ENCODE measurements around the gene PHLDB2. TPM values are rescaled to one million over a fixed set of nuclear protein-coding genes. Genes with fewer than 3 reads are reported as not detected.

Gene PHLDB2
- total RNA-seq, 1 donor from 2014 or later = 54.3 TPM

DNA sequence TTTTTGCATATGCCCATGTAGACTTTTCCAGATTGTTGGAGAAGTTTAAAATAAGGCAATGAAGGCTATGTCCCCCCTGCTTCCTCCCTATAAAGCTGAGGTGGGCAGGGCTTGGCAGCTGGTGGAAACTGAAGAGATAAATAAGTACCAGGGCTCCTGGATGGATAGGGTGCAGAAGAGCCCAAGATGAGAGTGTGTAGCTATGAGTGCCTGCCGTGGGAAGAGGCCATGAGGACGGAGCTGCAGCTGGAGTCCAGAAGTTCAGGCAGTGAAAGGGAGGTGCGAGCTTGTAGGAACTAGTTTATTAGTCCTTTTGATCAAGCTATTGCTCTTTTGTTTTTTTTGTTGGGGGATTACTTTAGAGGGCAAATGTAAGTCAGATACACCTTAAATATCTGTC lies 52.4 kb downstream of the PHLDB2 start:
- Histone ChIP-seq H3K9ac (ENCODE audit: low read depth in 1 of 3, low read length in 3 of 3) (no peak overlapping the region), H3K36me3 (ENCODE audit: control insufficient read depth in 3 of 3, insufficient read depth in 3 of 3, low read length in 3 of 3) (no peaks in the 10 kb centered on the region), H3K4me3 (ENCODE audit: low read length in 3 of 3) (no peak overlapping the region), H3K27ac (ENCODE audit: low read depth, low read length) (no peak overlapping the region), H3K4me1 (ENCODE audit: control insufficient read depth in 3 of 3, insufficient read depth in 3 of 3, low read length in 3 of 3) (peaks cover 5 to 6% (median 6%) of the 10 kb centered on the region in 3 donors), H3K9me3 (ENCODE audit: control insufficient read depth in 3 of 3, low read length in 3 of 3) (no peaks in the 10 kb centered on the region), H3K27me3 (ENCODE audit: control insufficient read depth in 3 of 3, insufficient read depth in 3 of 3, low read length in 3 of 3) (no peaks in the 10 kb centered on the region)

DNA sequence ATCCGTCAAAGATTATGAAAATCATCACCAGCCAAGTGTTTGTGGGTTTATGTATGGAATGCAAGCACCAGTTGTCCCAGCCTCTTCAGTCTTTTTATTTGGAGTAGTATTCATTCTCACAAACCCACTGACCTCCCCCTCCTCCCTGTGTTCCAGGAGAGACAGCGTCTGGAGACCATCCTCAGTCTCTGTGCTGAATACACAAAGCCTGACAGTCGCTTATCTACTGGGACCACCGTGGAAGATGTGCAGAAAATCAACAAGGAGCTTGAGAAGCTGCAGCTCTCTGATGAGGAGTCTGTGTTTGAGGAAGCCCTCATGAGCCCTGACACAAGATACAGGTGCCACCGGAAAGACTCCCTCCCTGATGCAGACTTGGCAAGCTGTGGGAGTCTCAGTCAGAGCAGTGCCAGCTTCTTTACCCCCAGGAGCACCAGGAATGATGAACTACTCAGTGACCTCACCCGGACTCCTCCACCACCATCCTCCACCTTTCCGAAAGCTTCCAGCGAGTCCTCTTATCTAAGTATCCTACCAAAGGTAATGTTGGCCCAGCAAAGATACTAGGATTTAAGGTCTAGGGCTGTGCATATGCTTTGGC lies 54.2 kb downstream of the PHLDB2 start:
- H3K4me1 ChIP-seq (ENCODE audit: control insufficient read depth in 3 of 3, insufficient read depth in 3 of 3, low read length in 3 of 3) = peaks cover 5 to 10% (median 6%) of the 10 kb centered on the region in 3 donors
- no peaks in the 10 kb centered on the region for H3K27me3 ChIP-seq (ENCODE audit: control insufficient read depth in 3 of 3, insufficient read depth in 3 of 3, low read length in 3 of 3)
- no peaks in the 10 kb centered on the region for H3K36me3 ChIP-seq (ENCODE audit: control insufficient read depth in 3 of 3, insufficient read depth in 3 of 3, low read length in 3 of 3)
- no peak overlapping the region for H3K9ac ChIP-seq (ENCODE audit: low read depth in 1 of 3, low read length in 3 of 3)
- H3K27ac ChIP-seq (ENCODE audit: low read depth, low read length) = no peak overlapping the region
- H3K4me3 ChIP-seq (ENCODE audit: low read length in 3 of 3) = no peak overlapping the region
- no peaks in the 10 kb centered on the region for H3K9me3 ChIP-seq (ENCODE audit: control insufficient read depth in 3 of 3, low read length in 3 of 3)

DNA sequence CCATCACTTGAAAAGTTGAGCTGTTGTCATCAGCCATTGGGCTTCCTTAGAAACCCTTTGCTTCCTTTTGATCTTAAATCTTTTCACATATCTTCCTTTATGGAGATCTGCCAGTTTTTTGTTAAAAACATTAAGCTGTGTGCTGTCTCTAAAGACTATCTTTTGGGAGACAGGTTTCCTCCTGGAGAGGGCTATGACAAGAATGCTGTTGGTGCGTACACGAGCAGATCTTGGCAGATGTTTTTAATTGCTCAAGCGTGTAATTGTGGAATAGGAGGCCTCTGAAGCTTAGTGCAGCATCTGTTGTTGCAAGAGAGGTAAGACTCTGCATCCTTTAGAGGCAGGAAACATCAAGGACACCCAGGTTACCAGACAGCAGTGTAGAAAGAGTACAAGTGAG lies 56.8 kb downstream of the PHLDB2 start:
- no peak overlapping the region for H3K4me3 ChIP-seq (ENCODE audit: low read length in 3 of 3)
- H3K27me3 ChIP-seq (ENCODE audit: control insufficient read depth in 3 of 3, insufficient read depth in 3 of 3, low read length in 3 of 3) = no peaks in the 10 kb centered on the region
- no peak overlapping the region for H3K27ac ChIP-seq (ENCODE audit: low read depth, low read length)
- no peaks in the 10 kb centered on the region for H3K9me3 ChIP-seq (ENCODE audit: control insufficient read depth in 3 of 3, low read length in 3 of 3)
- H3K9ac ChIP-seq (ENCODE audit: low read depth in 1 of 3, low read length in 3 of 3) = no peak overlapping the region
- H3K4me1 ChIP-seq (ENCODE audit: control insufficient read depth in 3 of 3, insufficient read depth in 3 of 3, low read length in 3 of 3) = peaks cover 4 to 6% (median 5%) of the 10 kb centered on the region in 3 donors
- peaks cover 0 to 9% (median 0%) of the 10 kb centered on the region in 3 donors for H3K36me3 ChIP-seq (ENCODE audit: control insufficient read depth in 3 of 3, insufficient read depth in 3 of 3, low read length in 3 of 3)

DNA sequence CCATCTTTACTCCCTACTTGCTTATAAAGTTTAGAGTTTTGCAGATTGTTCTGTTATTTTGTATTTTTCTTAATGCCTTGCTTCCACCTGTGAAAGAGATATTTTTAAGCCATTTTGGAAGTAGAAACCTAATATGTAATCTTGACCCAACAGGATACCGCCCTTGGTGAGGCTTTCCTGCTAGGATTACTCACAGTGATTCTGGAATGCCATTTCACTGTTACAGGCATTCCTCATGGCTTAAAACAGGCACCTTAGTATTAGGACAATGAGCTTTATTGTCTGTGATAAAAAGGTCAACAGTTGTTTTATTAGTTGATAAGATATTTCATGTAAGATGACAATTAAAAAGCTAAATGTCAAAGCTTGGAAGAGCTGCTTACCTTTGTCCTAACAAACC lies 58.2 kb downstream of the PHLDB2 start:
- Histone ChIP-seq H3K27ac (ENCODE audit: low read depth, low read length) (no peak overlapping the region), H3K36me3 (ENCODE audit: control insufficient read depth in 3 of 3, insufficient read depth in 3 of 3, low read length in 3 of 3) (peaks cover 0 to 11% (median 0%) of the 10 kb centered on the region in 3 donors), H3K4me1 (ENCODE audit: control insufficient read depth in 3 of 3, insufficient read depth in 3 of 3, low read length in 3 of 3) (peaks cover 0 to 4% (median 0%) of the 10 kb centered on the region in 3 donors), H3K9ac (ENCODE audit: low read depth in 1 of 3, low read length in 3 of 3) (no peak overlapping the region), H3K27me3 (ENCODE audit: control insufficient read depth in 3 of 3, insufficient read depth in 3 of 3, low read length in 3 of 3) (no peaks in the 10 kb centered on the region), H3K9me3 (ENCODE audit: control insufficient read depth in 3 of 3, low read length in 3 of 3) (no peaks in the 10 kb centered on the region), H3K4me3 (ENCODE audit: low read length in 3 of 3) (no peak overlapping the region)

DNA sequence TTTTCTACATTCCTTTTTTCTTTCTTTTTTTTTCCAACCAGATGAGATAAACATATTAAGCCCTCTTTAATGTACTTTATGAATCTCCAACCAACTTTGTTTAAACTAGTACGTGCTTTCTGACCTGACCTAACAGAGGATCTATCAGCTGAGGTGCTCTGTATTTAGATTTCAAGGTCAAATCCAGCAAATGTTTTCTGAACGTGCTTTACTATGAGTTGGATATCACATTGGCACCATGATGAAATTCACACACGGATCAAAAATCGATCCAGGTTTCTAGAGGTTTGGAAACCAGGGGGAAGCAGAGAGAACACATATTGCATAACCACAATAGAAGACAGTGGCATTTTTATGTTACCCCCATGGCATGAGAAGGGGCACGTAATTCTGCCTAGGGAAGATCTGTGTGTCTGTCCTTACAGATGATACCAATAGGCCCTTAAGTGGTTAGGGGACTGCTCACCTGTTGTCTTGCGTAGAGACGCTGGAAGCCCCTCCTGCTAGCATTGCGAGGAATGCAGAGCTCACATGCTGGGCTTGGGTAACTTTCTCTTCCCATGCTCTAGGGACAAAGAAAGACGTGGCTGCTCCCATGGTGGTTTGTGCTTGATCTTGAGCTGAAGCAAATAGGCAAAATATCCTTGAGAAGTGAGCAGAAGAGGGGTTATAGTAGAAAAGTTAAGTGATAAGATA lies 60.5 kb downstream of the PHLDB2 start:
- Histone ChIP-seq H3K9me3 (ENCODE audit: control insufficient read depth in 3 of 3, low read length in 3 of 3) (no peaks in the 10 kb centered on the region), H3K9ac (ENCODE audit: low read depth in 1 of 3, low read length in 3 of 3) (no peak overlapping the region), H3K27ac (ENCODE audit: low read depth, low read length) (no peak overlapping the region), H3K27me3 (ENCODE audit: control insufficient read depth in 3 of 3, insufficient read depth in 3 of 3, low read length in 3 of 3) (no peaks in the 10 kb centered on the region), H3K4me1 (ENCODE audit: control insufficient read depth in 3 of 3, insufficient read depth in 3 of 3, low read length in 3 of 3) (peaks cover 7 to 12% (median 12%) of the 10 kb centered on the region in 3 donors), H3K4me3 (ENCODE audit: low read length in 3 of 3) (no peak overlapping the region), H3K36me3 (ENCODE audit: control insufficient read depth in 3 of 3, insufficient read depth in 3 of 3, low read length in 3 of 3) (peaks cover 0 to 15% (median 0%) of the 10 kb centered on the region in 3 donors)

DNA sequence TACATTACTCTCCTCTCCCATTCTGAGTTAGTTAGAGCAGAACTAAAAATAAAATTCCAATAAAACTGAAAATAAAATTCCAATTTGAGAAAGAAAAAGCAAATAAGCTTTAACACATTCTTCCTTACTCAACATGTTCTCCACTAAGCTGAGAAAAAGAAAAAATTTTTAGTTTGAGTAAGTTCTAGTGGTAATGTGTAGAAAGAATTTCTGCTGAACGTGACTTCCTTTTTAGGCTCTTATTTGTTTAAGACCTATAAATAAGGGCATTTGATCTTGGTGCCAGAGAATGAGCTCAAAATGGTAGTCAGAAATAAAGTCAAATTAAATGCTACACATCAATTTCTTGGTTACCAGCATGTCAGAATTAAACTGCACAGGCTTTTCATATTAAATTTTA lies 62.1 kb downstream of the PHLDB2 start:
- H3K9ac ChIP-seq (ENCODE audit: low read depth in 1 of 3, low read length in 3 of 3) = no peak overlapping the region
- no peak overlapping the region for H3K4me3 ChIP-seq (ENCODE audit: low read length in 3 of 3)
- H3K36me3 ChIP-seq (ENCODE audit: control insufficient read depth in 3 of 3, insufficient read depth in 3 of 3, low read length in 3 of 3) = peaks cover 0 to 15% (median 0%) of the 10 kb centered on the region in 3 donors
- H3K4me1 ChIP-seq (ENCODE audit: control insufficient read depth in 3 of 3, insufficient read depth in 3 of 3, low read length in 3 of 3) = peaks cover 10 to 18% (median 15%) of the 10 kb centered on the region in 3 donors
- H3K9me3 ChIP-seq (ENCODE audit: control insufficient read depth in 3 of 3, low read length in 3 of 3) = no peaks in the 10 kb centered on the region
- H3K27me3 ChIP-seq (ENCODE audit: control insufficient read depth in 3 of 3, insufficient read depth in 3 of 3, low read length in 3 of 3) = no peaks in the 10 kb centered on the region
- H3K27ac ChIP-seq (ENCODE audit: low read depth, low read length) = no peak overlapping the region

DNA sequence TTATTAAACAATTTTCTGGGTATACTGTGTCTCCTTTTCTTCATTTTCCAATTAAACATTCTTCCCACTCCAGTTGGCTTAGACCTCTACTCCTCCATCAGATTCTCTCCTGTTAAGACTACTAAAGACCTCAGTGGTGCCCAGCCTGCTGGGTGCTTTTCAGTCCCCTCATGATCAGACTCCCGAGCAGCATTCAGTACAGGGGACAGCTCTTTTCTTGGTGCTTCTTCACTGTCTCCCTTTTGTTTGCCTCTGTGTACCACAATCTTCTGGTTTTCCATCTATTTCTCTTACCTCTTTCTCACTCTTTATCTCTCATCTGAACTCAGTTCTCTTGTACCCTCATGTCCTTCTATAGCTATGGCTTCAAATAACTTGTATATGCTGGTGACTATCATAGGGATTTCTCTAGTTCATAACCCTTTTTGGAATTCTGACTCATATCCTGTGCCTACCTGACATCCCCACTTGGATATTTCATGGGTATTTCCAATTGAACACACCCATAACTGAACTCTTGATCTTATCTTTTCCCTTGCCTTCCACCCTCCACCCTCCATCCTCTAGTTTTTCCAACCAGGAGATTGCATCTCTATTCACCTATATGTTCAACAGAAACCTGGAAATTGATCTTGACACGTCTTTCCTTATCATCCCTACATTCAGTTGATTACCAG lies 64.2 kb downstream of the PHLDB2 start:
- no peak overlapping the region for H3K4me3 ChIP-seq (ENCODE audit: low read length in 3 of 3)
- no peaks in the 10 kb centered on the region for H3K9me3 ChIP-seq (ENCODE audit: control insufficient read depth in 3 of 3, low read length in 3 of 3)
- peaks cover 10 to 19% (median 11%) of the 10 kb centered on the region in 3 donors for H3K4me1 ChIP-seq (ENCODE audit: control insufficient read depth in 3 of 3, insufficient read depth in 3 of 3, low read length in 3 of 3)
- no peaks in the 10 kb centered on the region for H3K27me3 ChIP-seq (ENCODE audit: control insufficient read depth in 3 of 3, insufficient read depth in 3 of 3, low read length in 3 of 3)
- no peak overlapping the region for H3K9ac ChIP-seq (ENCODE audit: low read depth in 1 of 3, low read length in 3 of 3)
- H3K36me3 ChIP-seq (ENCODE audit: control insufficient read depth in 3 of 3, insufficient read depth in 3 of 3, low read length in 3 of 3) = peaks cover 0 to 15% (median 0%) of the 10 kb centered on the region in 3 donors
- no peak overlapping the region for H3K27ac ChIP-seq (ENCODE audit: low read depth, low read length)

DNA sequence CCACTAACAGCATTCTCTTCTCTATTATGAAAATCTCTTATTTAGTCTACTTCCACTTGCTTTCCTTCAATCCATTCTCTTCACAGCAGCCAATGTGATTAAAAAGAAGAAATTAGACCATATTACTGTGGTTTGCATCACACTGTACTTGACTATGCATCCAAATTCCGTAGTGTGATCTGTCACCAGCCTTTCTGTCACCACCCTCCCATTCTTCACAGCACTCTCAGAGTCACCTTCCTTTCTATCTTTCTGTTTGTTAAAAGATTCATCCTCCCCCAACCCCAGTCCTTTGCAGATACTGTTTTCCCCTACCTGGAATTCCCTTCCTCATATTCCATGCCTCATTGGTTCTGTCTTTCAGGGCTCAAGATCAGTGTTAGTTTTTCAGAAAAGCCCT lies 64.7 kb downstream of the PHLDB2 start:
- Histone ChIP-seq H3K9ac (ENCODE audit: low read depth in 1 of 3, low read length in 3 of 3) (no peak overlapping the region), H3K4me1 (ENCODE audit: control insufficient read depth in 3 of 3, insufficient read depth in 3 of 3, low read length in 3 of 3) (peaks cover 10 to 19% (median 11%) of the 10 kb centered on the region in 3 donors), H3K9me3 (ENCODE audit: control insufficient read depth in 3 of 3, low read length in 3 of 3) (no peaks in the 10 kb centered on the region), H3K4me3 (ENCODE audit: low read length in 3 of 3) (no peak overlapping the region), H3K36me3 (ENCODE audit: control insufficient read depth in 3 of 3, insufficient read depth in 3 of 3, low read length in 3 of 3) (peaks cover 0 to 13% (median 0%) of the 10 kb centered on the region in 3 donors), H3K27me3 (ENCODE audit: control insufficient read depth in 3 of 3, insufficient read depth in 3 of 3, low read length in 3 of 3) (no peaks in the 10 kb centered on the region), H3K27ac (ENCODE audit: low read depth, low read length) (peak overlapping the region; percentile 51)

DNA sequence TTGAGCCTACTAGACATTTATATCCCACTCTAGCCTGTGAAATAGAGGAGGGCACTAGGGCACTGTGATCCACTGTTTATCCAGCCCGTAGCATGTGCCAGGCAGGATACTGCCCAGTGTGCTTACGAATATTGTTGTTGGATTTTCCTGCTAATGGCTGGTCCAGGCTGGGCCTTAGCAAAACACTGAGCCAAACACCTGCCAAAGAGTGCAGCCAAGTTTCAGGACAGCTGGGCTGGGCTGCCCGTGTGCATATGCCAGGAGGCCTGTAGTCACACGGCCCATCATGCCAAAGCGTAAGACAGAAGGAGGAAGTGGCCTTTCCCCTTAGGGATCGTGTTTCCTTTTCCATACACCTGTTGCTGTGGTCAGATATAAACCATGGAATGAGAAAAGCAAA lies 65.2 kb downstream of the PHLDB2 start:
- Histone ChIP-seq H3K9me3 (ENCODE audit: control insufficient read depth in 3 of 3, low read length in 3 of 3) (no peaks in the 10 kb centered on the region), H3K27me3 (ENCODE audit: control insufficient read depth in 3 of 3, insufficient read depth in 3 of 3, low read length in 3 of 3) (no peaks in the 10 kb centered on the region), H3K4me3 (ENCODE audit: low read length in 3 of 3) (no peak overlapping the region), H3K9ac (ENCODE audit: low read depth in 1 of 3, low read length in 3 of 3) (no peak overlapping the region), H3K27ac (ENCODE audit: low read depth, low read length) (peak overlapping the region; percentile 51), H3K4me1 (ENCODE audit: control insufficient read depth in 3 of 3, insufficient read depth in 3 of 3, low read length in 3 of 3) (peaks cover 10 to 19% (median 12%) of the 10 kb centered on the region in 3 donors), H3K36me3 (ENCODE audit: control insufficient read depth in 3 of 3, insufficient read depth in 3 of 3, low read length in 3 of 3) (peaks cover 0 to 13% (median 0%) of the 10 kb centered on the region in 3 donors)

DNA sequence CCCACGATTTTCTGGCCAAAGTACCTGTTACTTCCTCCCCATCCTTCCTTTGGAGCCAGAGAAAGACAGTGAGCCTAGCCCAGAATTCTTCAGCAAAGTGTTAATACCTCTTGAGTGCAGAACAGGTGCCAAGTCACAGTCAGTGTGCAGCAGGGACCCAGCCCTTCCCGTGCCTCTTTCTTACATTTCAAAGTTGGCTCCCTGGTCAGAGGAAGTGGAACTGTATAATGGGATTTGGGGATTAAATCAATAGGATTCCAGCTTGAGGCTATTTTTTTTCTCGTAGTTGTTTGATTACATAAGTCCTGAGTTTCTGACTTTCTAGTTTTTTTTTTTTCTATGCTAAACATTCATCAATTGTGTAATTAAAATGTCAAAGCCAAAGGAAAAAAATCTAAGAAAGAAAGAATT lies 67.2 kb downstream of the PHLDB2 start:
- H3K4me1 ChIP-seq (ENCODE audit: control insufficient read depth in 3 of 3, insufficient read depth in 3 of 3, low read length in 3 of 3) = peaks cover 10 to 19% (median 16%) of the 10 kb centered on the region in 3 donors
- no peak overlapping the region for H3K9ac ChIP-seq (ENCODE audit: low read depth in 1 of 3, low read length in 3 of 3)
- peaks cover 0 to 6% (median 0%) of the 10 kb centered on the region in 3 donors for H3K36me3 ChIP-seq (ENCODE audit: control insufficient read depth in 3 of 3, insufficient read depth in 3 of 3, low read length in 3 of 3)
- H3K27ac ChIP-seq (ENCODE audit: low read depth, low read length) = no peak overlapping the region
- H3K27me3 ChIP-seq (ENCODE audit: control insufficient read depth in 3 of 3, insufficient read depth in 3 of 3, low read length in 3 of 3) = no peaks in the 10 kb centered on the region
- no peaks in the 10 kb centered on the region for H3K9me3 ChIP-seq (ENCODE audit: control insufficient read depth in 3 of 3, low read length in 3 of 3)
- no peak overlapping the region for H3K4me3 ChIP-seq (ENCODE audit: low read length in 3 of 3)

Measured in skeletal muscle tissue (tissue), 4 donors.